Neuronal stem cell (in vitro differentiated cells): ENCODE data around the gene SHF.

Source experiments
- DNase-seq: peaks from one replicate; pipeline ENCODE4 v3.0.0-alpha.2; 2013; ENCODE audit warnings: low spot score
- H2AFZ ChIP-seq: one replicate; pipeline ENCODE4 v1.6.1; 2013; ENCODE audit warnings: mild to moderate bottlenecking, low read length, inconsistent platforms
- H2AK5ac ChIP-seq: 2 replicates; pipeline ENCODE4 v1.6.1; 2013; ENCODE audit warnings: low read depth, mild to moderate bottlenecking, inconsistent platforms, low read length, moderate library complexity, mixed read lengths
- H2BK120ac ChIP-seq: 2 replicates; pipeline ENCODE4 v1.6.1; 2013; ENCODE audit warnings: low read depth, mild to moderate bottlenecking, inconsistent platforms, low read length, moderate library complexity, mixed read lengths
- H2BK12ac ChIP-seq: one replicate; pipeline ENCODE4 v1.6.1; 2013; ENCODE audit warnings: low read length, inconsistent platforms
- H2BK15ac ChIP-seq: 2 replicates; pipeline ENCODE4 v1.6.1; 2013; ENCODE audit warnings: mild to moderate bottlenecking, low read length, inconsistent platforms, mixed read lengths
- H2BK5ac ChIP-seq: one replicate; pipeline ENCODE4 v1.6.1; 2013; ENCODE audit warnings: inconsistent platforms, mild to moderate bottlenecking, low read length, moderate library complexity
- H3K14ac ChIP-seq: one replicate; pipeline ENCODE4 v1.6.1; 2013; ENCODE audit warnings: low read length, inconsistent platforms
- H3K18ac ChIP-seq: 2 replicates; pipeline ENCODE4 v1.6.1; 2013; ENCODE audit warnings: low read length, inconsistent platforms
- H3K23ac ChIP-seq: 2 replicates; pipeline ENCODE4 v1.6.1; 2013; ENCODE audit warnings: low read depth, mild to moderate bottlenecking, mixed read lengths, low read length, inconsistent platforms; ENCODE audit not compliant: poor library complexity
- H3K27ac ChIP-seq: replicated peaks from 3 replicates; pipeline ENCODE4 v1.5.1; 2013; ENCODE audit warnings: low read length, inconsistent platforms
- H3K27me3 ChIP-seq, 3 experiments: 2 replicates each; pipeline ENCODE4 v1.6.1; 2013; ENCODE audit warnings: low read length in 3 of 3, mild to moderate bottlenecking in 2 of 3, inconsistent platforms in 1 of 3, low read depth in 1 of 3, mixed read lengths in 1 of 3, moderate library complexity in 1 of 3; ENCODE audit not compliant: control insufficient read depth in 3 of 3, insufficient read depth in 3 of 3
- H3K36me3 ChIP-seq, 2 donors: replicated peaks in 1 of 2; 2 replicates each; pipeline ENCODE4 v1.6.1; 2013; ENCODE audit warnings: low read length in 2 of 2; ENCODE audit not compliant: control insufficient read depth in 2 of 2, insufficient read depth in 2 of 2
- H3K4ac ChIP-seq: 2 replicates; pipeline ENCODE4 v1.6.1; 2013; ENCODE audit warnings: inconsistent platforms, mild to moderate bottlenecking, low read length, moderate library complexity
- H3K4me1 ChIP-seq, 2 donors: 1 replicate in 1 of 2; 2 replicates in 1 of 2; pipeline ENCODE4 v1.6.1; 2013; ENCODE audit warnings: low read length in 2 of 2, low read depth in 1 of 2; ENCODE audit not compliant: control insufficient read depth in 2 of 2, insufficient read depth in 1 of 2
- H3K4me2 ChIP-seq: one replicate; pipeline ENCODE4 v1.6.1; 2013; ENCODE audit warnings: mild to moderate bottlenecking, low read length, inconsistent platforms; ENCODE audit not compliant: insufficient read depth, poor library complexity, severe bottlenecking
- H3K4me3 ChIP-seq, 2 donors: 2 replicates each; pipeline ENCODE4 v1.5.1; 2013; ENCODE audit warnings: low read length in 2 of 2, mild to moderate bottlenecking in 2 of 2, inconsistent platforms in 1 of 2, moderate library complexity in 1 of 2
- H3K79me1 ChIP-seq: one replicate; pipeline ENCODE4 v1.6.1; 2013; ENCODE audit warnings: low read depth, mild to moderate bottlenecking, inconsistent platforms, low read length, moderate library complexity
- H3K9ac ChIP-seq: one replicate; pipeline ENCODE4 v1.6.1; 2013; ENCODE audit warnings: mild to moderate bottlenecking, low read depth, low read length, inconsistent platforms; ENCODE audit not compliant: poor library complexity
- H3K9me3 ChIP-seq, 2 donors: replicated peaks in 1 of 2; 2 replicates each; pipeline versions ENCODE3 to v1.6.1; 2013; ENCODE audit warnings: low read length in 2 of 2, mild to moderate bottlenecking in 2 of 2, inconsistent platforms in 1 of 2, low read depth in 1 of 2, mixed read lengths in 1 of 2, moderate library complexity in 1 of 2; ENCODE audit not compliant: control insufficient read depth in 2 of 2, insufficient read depth in 1 of 2
- H4K8ac ChIP-seq: one replicate; pipeline ENCODE4 v1.6.1; 2013; ENCODE audit warnings: low read depth, mild to moderate bottlenecking, inconsistent platforms, low read length, moderate library complexity
- H4K91ac ChIP-seq: one replicate; pipeline ENCODE4 v1.6.1; 2013; ENCODE audit warnings: low read length, low read depth, mild to moderate bottlenecking, inconsistent platforms; ENCODE audit not compliant: poor library complexity
- WGBS, 2 donors: extraction: QIAGEN DNeasy Blood & Tissue Kit; methylation state at CpG; one replicate each; pipeline ENCODE4 v1.1.7; 2013; ENCODE audit warnings: missing lambda C conversion rate in 2 of 2, mixed read lengths in 1 of 2; ENCODE audit not compliant: insufficient read length in 2 of 2, insufficient replicate concordance in 1 of 2; ENCODE audit errors: extremely low coverage in 2 of 2; 5-methylcytosine and 5-hydroxymethylcytosine counted together

Gene SHF

DNA sequence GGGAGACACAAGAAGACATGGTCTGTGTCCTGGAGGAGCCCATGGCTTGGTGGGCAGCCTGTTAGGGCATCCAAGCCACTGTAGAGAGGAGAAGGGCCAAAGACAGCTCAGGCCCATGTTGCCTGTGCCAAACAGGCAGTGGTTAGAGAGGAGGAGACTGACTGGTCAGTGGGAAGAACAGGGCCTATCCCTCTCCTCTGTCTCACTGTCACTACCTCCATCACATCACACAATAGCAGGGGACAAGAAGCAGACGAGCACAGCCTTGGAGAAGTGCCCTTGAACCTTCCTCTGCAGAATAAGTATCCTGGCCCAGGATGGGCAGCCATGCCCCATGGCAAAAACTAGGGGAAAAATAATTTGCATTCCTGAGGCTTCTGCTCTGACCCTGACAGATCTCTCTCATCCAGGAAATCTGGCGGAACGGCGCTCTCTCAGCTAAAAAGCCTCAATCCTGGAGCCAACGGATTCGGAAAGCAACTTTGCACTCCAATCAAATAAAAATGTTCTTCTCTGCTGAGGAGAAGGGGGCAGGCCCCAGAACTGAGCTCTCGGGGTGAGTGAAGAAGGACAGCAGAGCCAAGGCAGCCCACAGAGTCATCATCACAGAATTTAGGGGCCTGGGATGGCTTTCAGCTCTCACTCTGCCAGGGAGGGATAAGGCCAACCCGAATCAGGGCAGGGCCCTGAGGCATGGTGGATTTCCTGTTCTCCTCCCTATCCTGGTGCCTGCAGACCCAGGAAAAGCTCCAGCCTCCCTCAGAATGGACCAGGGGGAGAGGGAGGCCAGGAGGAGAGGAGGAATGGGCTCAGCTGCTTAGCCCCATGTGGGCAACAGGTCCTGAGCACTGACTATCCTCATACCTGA is 1.6 kb downstream of the SHF start:
- Histone ChIP-seq H3K79me1 (peaks cover 19% of the 10 kb centered on the region), H2AK5ac (no peak overlapping the region), H3K4ac (no peak overlapping the region), H4K91ac (no peak overlapping the region), H2BK120ac (no peak overlapping the region), H4K8ac (no peak overlapping the region), H3K4me3 (peak overlapping the region; percentile 81 to 88), H2BK12ac (no peak overlapping the region), H2BK15ac (no peak overlapping the region), H3K14ac (no peak overlapping the region), H3K18ac (peak overlapping the region; percentile 29), H3K9ac (peak overlapping the region; percentile 71), H3K36me3 (peaks cover 2 to 35% of the 10 kb centered on the region in 2 donors), H3K4me2 (peak overlapping the region; percentile 49), H2AFZ (no peak overlapping the region), H3K4me1 (peaks cover 11 to 38% of the 10 kb centered on the region in 2 donors), H3K27me3 (peaks cover 0 to 7% (median 0%) of the 10 kb centered on the region in 3 experiments), H3K9me3 (peaks cover under 1 to 3% of the 10 kb centered on the region in 2 donors), H3K27ac (peak overlapping the region; percentile 2), H2BK5ac (no peak overlapping the region), H3K23ac (no peak overlapping the region)
- no peak for DNase-seq
- no CpG with 5 or more reads among the region's 8 CpGs for WGBS, 2 donors

DNA sequence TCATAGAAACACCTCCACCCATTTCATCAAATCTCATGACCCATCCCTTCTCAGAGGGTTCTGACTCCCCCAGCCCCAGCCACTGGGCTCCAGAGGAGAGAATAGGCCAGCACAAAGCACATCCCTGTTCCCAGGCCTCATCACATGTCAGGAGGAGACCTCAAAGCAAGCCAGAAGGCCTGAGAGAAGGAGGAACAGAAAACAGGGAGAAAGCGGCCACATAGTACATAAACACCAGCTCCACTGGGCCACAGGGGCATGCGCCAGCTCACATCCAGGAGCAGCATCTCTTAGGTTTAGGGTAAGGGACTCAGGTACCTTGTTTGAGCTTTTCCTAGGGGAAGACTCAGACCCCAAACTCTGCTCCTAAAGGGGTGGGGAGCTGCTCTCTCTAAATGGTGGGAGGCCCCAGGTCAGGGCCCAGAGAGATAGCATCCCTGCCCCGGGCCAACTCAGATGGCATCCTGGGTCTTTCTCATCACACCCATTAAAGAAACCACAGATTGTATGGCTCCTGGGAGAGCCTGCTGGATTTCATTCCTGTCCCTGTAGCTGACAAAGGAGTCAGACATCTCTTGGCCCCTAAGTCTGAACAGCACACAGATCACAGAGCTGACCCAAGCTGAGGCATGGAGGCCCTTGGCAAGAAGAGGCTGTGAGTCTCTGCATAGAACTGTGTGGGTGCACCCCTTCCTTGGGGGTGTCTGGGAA is 2.5 kb downstream of the SHF start:
- Histone ChIP-seq H3K4me1 (peaks cover 11 to 38% of the 10 kb centered on the region in 2 donors), H3K27ac (no peak overlapping the region), H3K14ac (no peak overlapping the region), H3K4me2 (peak overlapping the region; percentile 19), H2BK12ac (no peak overlapping the region), H3K27me3 (peaks cover 0 to 7% (median 0%) of the 10 kb centered on the region in 3 experiments), H4K8ac (no peak overlapping the region), H3K18ac (peak overlapping the region; percentile 1), H2BK15ac (no peak overlapping the region), H3K79me1 (peaks cover 23% of the 10 kb centered on the region), H2AFZ (no peak overlapping the region), H4K91ac (no peak overlapping the region), H3K9ac (no peak overlapping the region), H3K4ac (no peak overlapping the region), H3K36me3 (peaks cover 2 to 44% of the 10 kb centered on the region in 2 donors), H3K9me3 (peaks cover 3 to 9% of the 10 kb centered on the region in 2 donors), H3K23ac (peak overlapping the region; percentile 48), H2BK5ac (no peak overlapping the region), H2AK5ac (peak overlapping the region; percentile 2), H3K4me3 (no peak overlapping the region), H2BK120ac (no peak overlapping the region)
- no CpG with 5 or more reads among the region's 3 CpGs for WGBS, 2 donors
- DNase-seq, result no peak

DNA sequence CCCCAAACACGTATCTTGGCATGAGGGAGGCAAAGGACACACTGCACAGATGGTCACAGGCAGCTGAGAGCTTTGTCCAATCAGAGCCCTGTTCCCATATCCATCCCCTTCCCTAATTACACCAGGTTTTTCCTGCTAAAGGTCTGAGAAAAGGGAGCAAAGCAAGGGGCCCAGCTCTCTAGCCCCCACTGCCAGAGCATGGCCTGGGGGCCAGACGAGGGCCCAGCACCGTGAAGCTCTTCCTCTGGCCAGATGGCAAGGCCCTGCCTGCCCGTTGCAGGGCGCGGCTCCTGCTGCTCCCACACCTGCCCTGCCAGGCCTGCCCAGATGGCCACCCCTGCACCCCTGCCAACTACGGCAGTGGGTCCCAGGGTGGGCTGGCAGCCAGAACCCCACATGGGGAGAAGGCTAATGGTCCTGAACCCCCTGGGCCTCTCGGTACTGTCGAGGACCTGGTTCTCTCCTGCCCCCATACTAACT is 3.2 kb downstream of the SHF start:
- Histone ChIP-seq H3K79me1 (peaks cover 25% of the 10 kb centered on the region), H3K27ac (no peak overlapping the region), H2AK5ac (peak overlapping the region; percentile 2), H3K27me3 (peaks cover 0 to 7% (median 0%) of the 10 kb centered on the region in 3 experiments), H3K14ac (no peak overlapping the region), H3K4ac (no peak overlapping the region), H4K8ac (no peak overlapping the region), H3K36me3 (peaks cover 2 to 50% of the 10 kb centered on the region in 2 donors), H2BK5ac (no peak overlapping the region), H3K4me3 (no peak overlapping the region), H3K4me2 (no peak overlapping the region), H3K4me1 (peaks cover 11 to 38% of the 10 kb centered on the region in 2 donors), H3K18ac (no peak overlapping the region), H3K9ac (no peak overlapping the region), H2BK12ac (no peak overlapping the region), H2AFZ (no peak overlapping the region), H3K9me3 (peaks cover 3 to 9% of the 10 kb centered on the region in 2 donors), H2BK120ac (no peak overlapping the region), H4K91ac (no peak overlapping the region), H2BK15ac (no peak overlapping the region), H3K23ac (no peak overlapping the region)
- DNase-seq, result no peak
- WGBS, 2 donors, result no CpG with 5 or more reads among the region's 9 CpGs

DNA sequence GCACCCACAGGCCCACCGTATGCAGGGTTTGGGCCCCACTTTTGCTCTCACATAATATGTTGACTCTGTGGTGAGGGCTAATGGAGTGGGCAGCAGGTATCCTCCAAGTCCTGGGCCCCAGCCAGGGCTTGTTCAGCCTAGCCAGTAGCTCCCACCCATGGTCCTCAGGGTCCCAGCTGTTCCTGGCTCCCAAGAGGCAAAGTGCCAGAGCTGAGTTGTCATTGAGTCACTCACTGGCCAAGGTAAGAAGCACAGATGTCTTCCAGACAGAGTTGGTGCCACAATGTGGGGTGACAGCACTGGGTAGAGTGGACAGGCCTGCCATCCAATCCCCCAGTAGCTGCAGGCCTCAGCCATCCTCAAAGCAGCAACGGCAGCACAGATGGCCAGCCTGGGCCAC is 4.3 kb downstream of the SHF start:
- H2BK15ac ChIP-seq, result no peak overlapping the region
- no peak overlapping the region for H2AK5ac ChIP-seq
- no peak overlapping the region for H3K4me3 ChIP-seq
- no peak overlapping the region for H2BK5ac ChIP-seq
- no peak for DNase-seq
- peak overlapping the region; percentile 36 for H3K18ac ChIP-seq
- H3K9ac ChIP-seq, result peak overlapping the region; percentile 24
- peak overlapping the region; percentile 39 for H3K23ac ChIP-seq
- no peak overlapping the region for H3K4me2 ChIP-seq
- peaks cover 26% of the 10 kb centered on the region for H3K79me1 ChIP-seq
- no peak overlapping the region for H2BK120ac ChIP-seq
- H2AFZ ChIP-seq, result no peak overlapping the region
- H3K36me3 ChIP-seq, result peaks cover 2 to 59% of the 10 kb centered on the region in 2 donors
- WGBS, 2 donors, result no CpG with 5 or more reads among the region's 2 CpGs
- H4K91ac ChIP-seq, result no peak overlapping the region
- peaks cover 11 to 38% of the 10 kb centered on the region in 2 donors for H3K4me1 ChIP-seq
- H3K9me3 ChIP-seq, result peaks cover 1 to 9% of the 10 kb centered on the region in 2 donors
- H3K4ac ChIP-seq, result no peak overlapping the region
- H3K14ac ChIP-seq, result no peak overlapping the region
- no peak overlapping the region for H2BK12ac ChIP-seq
- H3K27me3 ChIP-seq, result peaks cover 0 to 5% (median 0%) of the 10 kb centered on the region in 3 experiments
- H4K8ac ChIP-seq, result no peak overlapping the region
- no peak overlapping the region for H3K27ac ChIP-seq
